ENCODE results near the gene HOXC9.

HOXC9 gene

GRCh38 chr12:53997204-53998109, 2.5 kb upstream of the HOXC9 start:
- DNase-seq (ENCODE audit: low read depth), result no peak
- H3K4me3 ChIP-seq (ENCODE audit: low read depth, low read length), result no peak overlapping the region
- no peak for TF ChIP-seq MYC (IDR thresholded peaks at IDR 0.05; ENCODE audit: low read depth, low read length)
- TF ChIP-seq, protein P1, sequence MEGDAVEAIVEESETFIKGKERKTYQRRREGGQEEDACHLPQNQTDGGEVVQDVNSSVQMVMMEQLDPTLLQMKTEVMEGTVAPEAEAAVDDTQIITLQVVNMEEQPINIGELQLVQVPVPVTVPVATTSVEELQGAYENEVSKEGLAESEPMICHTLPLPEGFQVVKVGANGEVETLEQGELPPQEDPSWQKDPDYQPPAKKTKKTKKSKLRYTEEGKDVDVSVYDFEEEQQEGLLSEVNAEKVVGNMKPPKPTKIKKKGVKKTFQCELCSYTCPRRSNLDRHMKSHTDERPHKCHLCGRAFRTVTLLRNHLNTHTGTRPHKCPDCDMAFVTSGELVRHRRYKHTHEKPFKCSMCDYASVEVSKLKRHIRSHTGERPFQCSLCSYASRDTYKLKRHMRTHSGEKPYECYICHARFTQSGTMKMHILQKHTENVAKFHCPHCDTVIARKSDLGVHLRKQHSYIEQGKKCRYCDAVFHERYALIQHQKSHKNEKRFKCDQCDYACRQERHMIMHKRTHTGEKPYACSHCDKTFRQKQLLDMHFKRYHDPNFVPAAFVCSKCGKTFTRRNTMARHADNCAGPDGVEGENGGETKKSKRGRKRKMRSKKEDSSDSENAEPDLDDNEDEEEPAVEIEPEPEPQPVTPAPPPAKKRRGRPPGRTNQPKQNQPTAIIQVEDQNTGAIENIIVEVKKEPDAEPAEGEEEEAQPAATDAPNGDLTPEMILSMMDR (IDR thresholded peaks at IDR 0.05; ENCODE audit: low read depth, low read length), result no peak
- no peak for TF ChIP-seq POLR2A (IDR thresholded peaks at IDR 0.05; ENCODE audit: extremely low read depth, insufficient read length)
- TF ChIP-seq, protein P2, sequence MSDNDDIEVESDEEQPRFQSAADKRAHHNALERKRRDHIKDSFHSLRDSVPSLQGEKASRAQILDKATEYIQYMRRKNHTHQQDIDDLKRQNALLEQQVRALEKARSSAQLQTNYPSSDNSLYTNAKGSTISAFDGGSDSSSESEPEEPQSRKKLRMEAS (IDR thresholded peaks at IDR 0.05; ENCODE audit: low read depth, low read length), result no peak

DNA sequence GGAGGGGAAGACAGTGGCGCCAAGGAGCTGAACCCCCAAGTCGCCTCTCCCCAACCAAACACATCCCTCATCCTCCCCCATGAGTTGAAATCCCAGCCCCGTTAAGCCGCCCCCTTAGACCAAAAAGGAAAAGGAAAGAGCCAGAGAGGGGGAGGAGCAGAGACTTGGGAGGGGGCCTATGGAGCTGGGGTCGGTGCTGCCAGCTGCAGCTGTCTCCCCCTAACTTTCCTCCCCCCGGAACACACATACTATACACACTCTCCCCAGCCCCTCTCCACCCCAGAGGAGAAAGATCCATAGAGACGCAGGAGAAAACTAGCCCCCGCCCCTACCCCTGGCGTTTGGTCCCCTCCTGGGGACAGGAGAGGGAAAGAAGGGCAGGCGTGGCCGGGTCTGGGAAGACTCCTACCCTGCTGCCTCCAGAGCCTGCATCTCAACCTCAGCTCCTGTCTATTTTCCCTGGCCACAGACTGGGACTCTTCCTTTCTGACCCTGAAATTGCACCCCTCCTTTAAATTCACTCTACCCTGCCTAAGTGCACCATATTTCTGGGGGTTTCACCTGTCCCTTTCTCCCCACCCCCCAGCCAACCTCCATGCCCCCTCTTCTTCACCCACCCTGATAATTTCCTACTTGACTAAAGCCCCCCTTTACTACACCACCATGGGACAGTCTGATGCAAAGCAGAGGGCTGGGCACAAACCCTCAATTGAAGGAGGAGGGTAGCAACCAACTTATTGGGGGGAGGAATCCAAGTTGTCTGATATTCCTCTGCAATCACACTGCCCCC, 1.7 kb upstream of the HOXC9 start:
- no peak overlapping the region for H3K4me3 ChIP-seq (ENCODE audit: low read depth, low read length)
- no peak for TF ChIP-seq MYC (IDR thresholded peaks at IDR 0.05; ENCODE audit: low read depth, low read length)
- TF ChIP-seq, protein P2 (IDR thresholded peaks at IDR 0.05; ENCODE audit: low read depth, low read length), result no peak
- no peak for TF ChIP-seq POLR2A (IDR thresholded peaks at IDR 0.05; ENCODE audit: extremely low read depth, insufficient read length)
- TF ChIP-seq, protein P1 (IDR thresholded peaks at IDR 0.05; ENCODE audit: low read depth, low read length), result no peak
- DNase-seq (ENCODE audit: low read depth), result no peak

DNA sequence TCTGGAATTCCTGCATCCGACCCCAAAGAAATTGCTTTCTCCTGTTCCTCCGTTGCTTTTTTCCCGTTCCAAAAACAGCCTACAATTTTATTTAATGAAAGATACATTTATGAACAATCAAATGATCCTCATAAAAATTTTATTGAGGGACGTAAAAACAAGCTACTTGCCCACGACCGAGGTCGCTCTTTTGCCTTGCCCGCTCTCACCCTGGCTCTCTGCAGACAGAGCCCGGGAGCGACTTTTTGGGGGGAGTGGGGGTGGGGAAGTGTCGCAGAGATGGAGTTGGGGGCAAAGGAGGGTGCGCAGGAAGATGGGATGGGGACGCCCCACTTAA, 1.1 kb upstream of the HOXC9 start:
- no peak overlapping the region for H3K4me3 ChIP-seq (ENCODE audit: low read depth, low read length)

GRCh38 chr12:53999559-54000115, 324 bp upstream of the HOXC9 start:
- peak; percentile 81 for DNase-seq (ENCODE audit: low read depth)
- H3K4me3 ChIP-seq (ENCODE audit: low read depth, low read length), result peak overlapping the region; percentile 71
- TF ChIP-seq POLR2A (IDR thresholded peaks at IDR 0.05; ENCODE audit: extremely low read depth, insufficient read length) (no peak), MYC (IDR thresholded peaks at IDR 0.05; ENCODE audit: low read depth, low read length) (no peak)
- TF ChIP-seq, protein P1 (IDR thresholded peaks at IDR 0.05; ENCODE audit: low read depth, low read length), result no peak
- TF ChIP-seq, protein P2 (IDR thresholded peaks at IDR 0.05; ENCODE audit: low read depth, low read length), result no peak

More for the DNA sequence above, 1.1 kb upstream of the HOXC9 start:
- no peak for DNase-seq (ENCODE audit: low read depth)
- TF ChIP-seq, protein P2 (IDR thresholded peaks at IDR 0.05; ENCODE audit: low read depth, low read length), result no peak
- TF ChIP-seq MYC (IDR thresholded peaks at IDR 0.05; ENCODE audit: low read depth, low read length) (no peak), POLR2A (IDR thresholded peaks at IDR 0.05; ENCODE audit: extremely low read depth, insufficient read length) (no peak)
- TF ChIP-seq, protein P1 (IDR thresholded peaks at IDR 0.05; ENCODE audit: low read depth, low read length), result no peak

- H3K4me3 ChIP-seq (ENCODE audit: low read depth, low read length), result no peak overlapping the region
- DNase-seq (ENCODE audit: low read depth), result no peak
- TF ChIP-seq, protein P2 (IDR thresholded peaks at IDR 0.05; ENCODE audit: low read depth, low read length), result no peak
- TF ChIP-seq, protein P1 (IDR thresholded peaks at IDR 0.05; ENCODE audit: low read depth, low read length), result no peak
- TF ChIP-seq MYC (IDR thresholded peaks at IDR 0.05; ENCODE audit: low read depth, low read length), result no peak
These were observed 1.6 kb downstream of the HOXC9 start for GRCh38 chr12:54001283-54002187.
